ENCODE measurements around the gene MTM1.

DNA sequence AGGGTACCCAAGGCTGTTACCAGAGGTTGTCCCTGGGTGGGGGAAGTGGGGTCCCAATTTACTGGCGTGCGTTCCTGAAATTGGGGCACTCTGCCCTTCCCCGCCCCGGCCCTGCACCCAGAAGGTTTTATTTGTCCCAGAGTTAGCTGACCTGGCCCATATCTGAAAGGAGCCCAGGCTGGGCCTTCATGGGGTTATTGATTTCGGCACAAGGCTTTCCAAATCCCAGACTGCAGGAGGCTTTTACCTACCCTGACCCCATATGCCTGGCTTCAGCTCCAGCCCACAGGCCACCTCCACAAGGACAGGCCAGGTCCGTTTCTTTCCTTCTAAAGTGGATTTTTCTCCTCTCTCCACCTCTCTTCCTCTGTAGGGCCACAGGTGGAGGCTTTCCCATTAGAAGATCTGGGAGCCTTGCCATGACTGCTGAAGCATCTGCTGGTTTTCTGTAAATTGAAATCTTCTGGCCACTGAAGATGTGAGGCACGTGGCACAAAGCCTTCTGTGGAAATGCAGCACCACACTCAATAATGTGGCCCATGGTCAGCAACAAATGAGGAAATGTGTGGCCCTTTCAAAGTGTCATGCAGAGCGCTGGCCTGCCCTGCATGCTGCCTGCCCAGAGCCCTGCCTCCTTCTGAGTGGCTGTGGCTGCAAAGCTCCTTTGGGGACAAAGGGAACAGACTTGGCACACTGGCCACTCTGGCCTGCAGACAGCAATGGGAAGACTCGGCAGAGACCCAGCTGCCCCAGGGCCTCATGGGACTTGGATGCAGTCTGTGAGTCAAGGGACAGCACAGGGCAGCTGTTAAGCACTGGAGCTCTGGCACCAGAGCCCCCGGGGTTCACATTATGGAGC is 43.1 kb upstream of the MTM1 start:
- TF ChIP-seq, protein P1, sequence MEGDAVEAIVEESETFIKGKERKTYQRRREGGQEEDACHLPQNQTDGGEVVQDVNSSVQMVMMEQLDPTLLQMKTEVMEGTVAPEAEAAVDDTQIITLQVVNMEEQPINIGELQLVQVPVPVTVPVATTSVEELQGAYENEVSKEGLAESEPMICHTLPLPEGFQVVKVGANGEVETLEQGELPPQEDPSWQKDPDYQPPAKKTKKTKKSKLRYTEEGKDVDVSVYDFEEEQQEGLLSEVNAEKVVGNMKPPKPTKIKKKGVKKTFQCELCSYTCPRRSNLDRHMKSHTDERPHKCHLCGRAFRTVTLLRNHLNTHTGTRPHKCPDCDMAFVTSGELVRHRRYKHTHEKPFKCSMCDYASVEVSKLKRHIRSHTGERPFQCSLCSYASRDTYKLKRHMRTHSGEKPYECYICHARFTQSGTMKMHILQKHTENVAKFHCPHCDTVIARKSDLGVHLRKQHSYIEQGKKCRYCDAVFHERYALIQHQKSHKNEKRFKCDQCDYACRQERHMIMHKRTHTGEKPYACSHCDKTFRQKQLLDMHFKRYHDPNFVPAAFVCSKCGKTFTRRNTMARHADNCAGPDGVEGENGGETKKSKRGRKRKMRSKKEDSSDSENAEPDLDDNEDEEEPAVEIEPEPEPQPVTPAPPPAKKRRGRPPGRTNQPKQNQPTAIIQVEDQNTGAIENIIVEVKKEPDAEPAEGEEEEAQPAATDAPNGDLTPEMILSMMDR (IDR thresholded peaks at IDR 0.05; ENCODE audit: poor library complexity): no peak
- TF ChIP-seq EZH2 (IDR thresholded peaks at IDR 0.05; ENCODE audit: borderline replicate concordance): no peak

Measured in hepatocyte (in vitro differentiated cells).